GM19468 (cell line): ENCODE data around the gene CPVL.

Experiments
- ATAC-seq: cut with Tn5 transposase; IDR thresholded peaks from one replicate; pipeline ENCODE4 v1.9.1; 2021; ENCODE audit warnings: mild to moderate bottlenecking, moderate library complexity, moderate number of reproducible peaks; ENCODE audit not compliant: unreplicated experiment; ENCODE audit errors: extremely low read depth

The CPVL gene

DNA sequence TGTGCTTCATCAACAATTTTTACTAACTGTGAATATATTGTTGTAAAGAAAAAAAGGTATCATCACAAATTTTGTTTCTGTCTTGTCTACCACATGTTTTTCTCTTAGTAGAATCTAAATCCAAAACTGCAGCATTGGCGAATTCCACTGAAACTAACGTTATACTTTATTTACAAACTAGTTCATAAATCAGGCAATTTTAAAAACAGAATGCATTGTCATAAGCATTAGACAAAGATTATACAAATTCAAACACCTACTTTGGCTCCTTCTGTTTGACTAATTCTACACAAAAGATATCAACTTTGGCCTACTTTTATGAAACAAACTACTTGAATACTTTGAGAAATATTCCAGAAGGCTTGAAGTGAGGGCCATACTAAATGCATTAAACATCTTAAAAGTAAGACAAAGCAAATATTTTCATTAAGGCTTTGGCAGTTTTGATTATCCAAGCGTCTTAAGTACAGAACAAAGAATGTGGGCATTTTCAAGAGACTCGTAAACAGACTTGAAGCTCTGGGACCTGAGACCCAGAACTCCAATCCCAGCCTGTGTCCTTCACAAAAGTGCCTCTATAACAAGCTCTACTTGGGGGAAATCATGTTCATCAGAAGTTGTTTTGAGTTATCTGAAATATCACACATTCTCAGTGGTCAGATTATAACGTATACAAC is 81.0 kb downstream of the CPVL start:
- ATAC-seq, result no peak

DNA sequence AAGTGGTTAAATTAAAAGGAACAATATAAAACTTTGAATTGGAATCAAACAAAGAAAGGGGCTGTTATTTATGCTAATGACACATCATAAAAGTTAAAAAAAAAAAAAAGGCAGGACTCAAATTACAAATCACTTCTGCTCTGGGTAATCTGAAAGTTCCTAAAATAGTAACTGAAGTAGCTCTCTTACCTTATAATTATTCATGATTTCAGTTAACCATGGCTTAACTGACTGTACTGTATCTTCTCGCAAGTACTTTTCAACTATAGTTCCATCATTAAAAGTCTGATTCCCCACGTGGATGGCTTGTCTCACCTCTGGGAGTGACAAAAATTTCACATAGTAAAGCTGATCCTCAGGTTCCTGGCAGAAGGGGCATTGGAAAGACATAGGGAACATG is 82.5 kb downstream of the CPVL start:
- no peak for ATAC-seq

DNA sequence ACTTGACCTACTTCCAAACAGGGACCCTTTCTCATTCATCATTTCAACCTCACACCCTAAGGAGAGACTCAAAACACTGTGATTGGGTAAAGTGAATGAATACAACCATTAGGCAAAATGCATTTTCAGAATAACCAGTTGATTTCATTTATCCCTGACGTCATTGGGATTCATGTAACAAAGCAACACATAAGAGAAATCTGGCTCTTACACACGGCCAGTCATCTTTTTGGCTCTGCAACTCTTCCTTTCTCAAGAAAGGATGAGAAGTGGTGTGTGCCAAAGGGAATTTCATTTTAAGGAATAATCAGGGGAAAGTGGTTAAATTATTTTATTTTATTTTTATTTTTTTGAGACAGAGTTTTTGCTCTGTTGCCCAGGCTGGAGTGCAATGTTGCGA is 83.1 kb downstream of the CPVL start:
- ATAC-seq, result no peak

DNA sequence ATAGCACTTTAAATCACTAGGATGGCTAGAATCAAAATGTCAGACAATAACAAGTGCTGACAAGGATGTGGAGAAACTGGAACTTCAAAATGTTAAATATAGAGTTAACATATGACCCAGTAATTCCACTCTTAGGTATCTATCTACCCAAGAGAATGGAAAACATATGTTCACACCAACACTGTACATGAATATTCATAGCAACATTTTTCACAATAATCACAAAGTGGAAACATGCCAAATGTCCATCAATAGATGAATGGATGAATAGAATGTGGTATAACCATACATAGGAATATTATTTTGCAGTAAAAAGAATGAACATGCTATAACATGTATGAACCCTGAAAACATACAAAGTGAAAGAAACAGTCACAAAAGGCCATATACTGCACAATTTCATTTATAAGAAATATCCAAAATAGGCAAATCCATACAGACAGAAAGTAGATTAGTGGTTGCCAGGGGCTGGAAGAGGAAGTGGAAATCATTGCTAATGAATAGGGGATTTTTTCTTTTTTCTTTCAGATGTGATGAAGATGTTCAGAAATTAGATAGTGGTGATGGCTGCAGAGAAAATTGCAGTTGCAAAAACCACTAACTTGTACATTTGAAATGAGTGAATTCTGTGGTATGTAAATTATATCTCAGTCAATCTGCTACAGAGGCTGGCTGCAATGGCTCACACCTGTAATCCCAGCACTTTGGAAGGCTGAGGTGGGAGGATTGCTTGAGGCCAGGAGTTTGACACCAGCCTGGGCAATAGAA is 93.0 kb downstream of the CPVL start:
- no peak for ATAC-seq

DNA sequence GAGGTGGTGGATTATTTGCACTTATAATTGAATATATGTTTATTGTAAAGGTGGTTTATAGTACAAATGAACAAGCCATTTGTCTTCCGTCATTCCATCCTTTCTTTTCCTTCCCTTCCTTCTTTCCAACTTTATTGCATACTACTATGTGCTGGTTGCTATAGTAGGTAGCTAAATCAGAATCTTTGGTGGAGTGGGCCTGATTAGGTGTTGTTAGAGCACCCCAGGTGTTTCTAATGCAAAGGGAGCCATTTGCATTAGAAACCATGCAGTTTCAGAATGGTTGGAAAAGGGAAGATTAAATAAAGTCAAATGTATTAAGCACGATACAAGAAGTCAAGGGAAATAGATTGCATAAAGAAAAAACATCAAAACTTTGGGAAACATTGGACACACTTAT is 99.4 kb downstream of the CPVL start:
- ATAC-seq, result no peak

DNA sequence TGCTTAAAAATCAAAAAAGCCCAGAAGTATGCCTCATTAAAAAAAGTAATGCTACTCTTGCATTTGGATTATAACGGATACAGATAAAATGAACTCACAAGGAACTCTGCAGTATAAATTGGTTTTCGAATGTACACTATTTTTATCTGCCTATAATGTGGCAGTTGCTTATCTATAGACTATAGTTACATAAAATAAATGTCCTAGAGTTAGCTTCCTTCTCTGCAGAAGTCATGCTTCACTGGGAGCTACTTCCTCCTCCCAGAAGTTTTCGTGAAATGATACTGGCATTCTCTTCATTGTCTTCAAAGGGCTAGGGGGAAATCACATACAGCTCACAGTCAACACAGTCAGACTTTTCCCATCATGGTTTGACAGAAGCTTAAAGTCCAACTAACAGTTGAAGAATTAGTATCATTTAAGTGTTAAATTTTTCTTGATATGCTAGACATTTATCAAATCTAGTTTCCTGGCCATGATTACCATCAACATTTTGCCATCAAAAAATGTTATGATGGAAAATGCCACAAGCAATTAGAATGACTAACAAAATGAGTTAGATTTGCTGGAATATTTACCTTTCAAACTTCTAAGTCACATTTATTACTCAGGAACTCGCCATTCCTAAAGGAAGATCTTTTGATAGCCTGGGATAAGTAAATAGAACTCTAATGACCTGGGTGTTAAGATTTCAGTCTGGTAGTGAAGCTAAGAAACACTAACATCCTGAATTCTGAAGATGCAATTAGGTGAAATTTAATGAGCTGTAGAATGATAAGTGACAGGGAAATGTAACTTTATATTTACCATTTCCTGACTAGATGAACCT is 100.9 kb downstream of the CPVL start:
- no peak for ATAC-seq

DNA sequence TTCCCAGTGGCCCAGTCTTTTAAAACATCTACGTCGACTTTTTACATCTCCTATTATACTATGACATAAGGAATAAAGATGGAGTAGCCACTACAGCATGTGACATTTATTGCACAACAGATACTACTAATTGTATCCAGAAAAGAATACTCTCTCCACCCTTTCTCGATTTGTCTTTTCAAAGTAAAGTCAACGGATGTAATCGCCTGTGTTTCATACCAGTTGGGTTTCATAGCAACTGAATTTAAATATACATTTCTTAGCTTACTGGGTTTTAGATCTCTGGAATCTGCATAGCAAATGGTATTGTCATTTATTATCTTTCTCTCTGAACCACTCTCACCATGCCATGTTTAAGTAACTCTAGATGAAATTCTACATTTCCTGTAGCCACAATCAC is 101.8 kb downstream of the CPVL start:
- no peak for ATAC-seq

DNA sequence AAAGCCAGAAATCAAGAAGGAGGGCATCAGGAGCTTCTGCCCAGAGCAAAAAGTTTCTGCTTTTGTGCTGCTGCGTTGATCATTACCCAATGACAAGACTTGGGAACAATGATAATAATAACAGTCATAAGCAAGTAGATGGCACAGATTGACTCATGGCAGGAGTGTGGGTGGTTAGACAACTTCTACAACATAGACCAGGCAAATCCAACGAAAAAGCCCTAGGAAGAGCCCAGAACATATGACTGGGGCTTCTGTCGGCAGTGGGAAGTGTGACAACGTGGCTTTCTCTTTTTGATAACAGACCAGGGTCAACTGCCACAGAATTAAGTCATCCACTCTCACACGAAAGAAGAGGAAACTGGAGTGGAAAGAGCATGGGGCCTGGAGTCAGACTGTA is 102.8 kb downstream of the CPVL start:
- no peak for ATAC-seq

DNA sequence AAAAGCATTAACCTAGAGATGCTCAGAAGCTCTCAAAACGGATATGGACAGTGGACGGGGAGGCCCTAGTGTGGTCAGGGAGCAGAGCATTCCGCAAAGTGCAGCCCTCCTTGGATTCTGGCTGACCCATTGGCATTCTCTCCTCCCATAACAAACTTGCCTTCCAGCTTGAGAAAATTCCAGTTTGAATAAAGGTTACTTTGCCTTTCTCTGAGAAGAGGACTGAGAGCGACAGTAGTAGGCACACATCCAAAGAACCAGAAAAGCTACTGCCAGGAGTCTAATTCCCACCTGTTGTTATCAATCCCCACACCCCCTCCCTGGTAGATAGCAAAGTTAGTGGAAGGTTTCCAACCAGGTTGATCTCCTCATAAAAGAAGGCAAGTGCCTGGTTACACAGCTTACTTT is 103.5 kb downstream of the CPVL start:
- ATAC-seq, result no peak

DNA sequence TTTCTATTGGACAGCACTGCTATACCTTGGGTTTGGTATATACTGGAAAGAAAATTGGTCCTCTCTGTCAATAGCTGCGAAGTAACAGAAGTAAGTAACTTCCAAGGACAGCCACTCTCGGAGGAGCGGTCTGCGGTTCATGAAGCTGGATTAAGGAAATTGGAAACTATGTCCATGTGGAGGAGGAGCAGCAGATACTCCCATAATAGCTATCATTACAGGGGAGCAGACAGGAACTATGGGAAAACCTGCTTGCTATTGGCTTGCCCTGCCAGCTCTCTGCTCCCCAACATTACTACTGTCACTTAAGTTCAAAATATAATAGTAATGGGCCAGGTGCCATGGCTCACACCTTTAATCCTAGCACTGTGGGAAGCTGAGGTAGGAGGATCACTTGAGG is 104.3 kb downstream of the CPVL start:
- ATAC-seq, result no peak

DNA sequence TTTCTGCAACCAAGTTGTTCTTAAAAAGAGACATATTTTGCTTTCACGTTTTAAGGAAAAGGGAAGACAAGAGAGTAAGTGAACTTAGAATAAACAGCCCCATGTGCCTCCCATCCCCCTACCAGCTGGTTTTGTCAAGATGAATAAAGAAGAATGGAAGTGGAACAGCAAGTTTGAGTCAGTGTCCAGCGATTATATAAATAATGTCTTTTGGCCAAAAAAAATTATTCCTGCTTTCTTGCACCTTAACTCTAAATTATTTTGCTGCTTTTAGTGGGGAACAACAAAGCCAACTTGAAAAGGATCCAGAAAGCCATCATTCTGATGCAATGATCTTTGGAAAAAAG is 105.8 kb downstream of the CPVL start:
- ATAC-seq, result no peak

DNA sequence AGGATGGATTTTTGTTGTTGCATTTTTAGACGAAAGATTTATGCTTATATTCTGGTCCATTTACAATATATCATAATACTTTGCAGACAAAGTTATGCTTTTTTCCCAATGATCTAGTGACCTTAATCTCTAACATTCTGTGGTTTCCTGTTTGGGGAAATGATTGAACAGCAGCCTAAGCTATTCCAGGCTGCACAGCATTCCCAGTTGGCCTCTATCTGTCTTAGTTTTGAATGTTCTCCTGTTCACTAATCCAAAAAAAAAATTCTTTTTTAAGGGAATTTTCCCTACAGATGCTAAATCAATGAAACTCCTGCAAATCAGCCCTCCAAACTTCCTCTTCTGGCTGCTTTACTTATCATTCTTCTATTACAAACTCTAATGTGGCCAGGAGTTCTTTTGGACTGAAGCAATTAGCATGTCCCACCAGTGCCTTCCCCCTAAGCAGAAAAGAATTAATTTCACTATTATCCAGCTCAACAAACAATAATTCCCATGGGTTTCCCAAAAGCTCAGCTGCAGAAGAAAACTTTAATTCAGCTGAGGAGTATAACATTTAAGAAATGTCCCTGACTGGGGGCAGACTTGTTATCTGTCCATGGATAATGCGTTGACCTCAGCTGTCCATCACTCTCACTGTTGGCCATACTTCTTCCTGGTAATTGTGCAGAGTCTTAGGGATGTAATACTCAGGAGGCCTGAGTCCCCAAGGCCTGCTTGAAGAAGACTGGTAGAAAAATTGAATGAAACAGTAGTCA is 106.3 kb downstream of the CPVL start:
- no peak for ATAC-seq

DNA sequence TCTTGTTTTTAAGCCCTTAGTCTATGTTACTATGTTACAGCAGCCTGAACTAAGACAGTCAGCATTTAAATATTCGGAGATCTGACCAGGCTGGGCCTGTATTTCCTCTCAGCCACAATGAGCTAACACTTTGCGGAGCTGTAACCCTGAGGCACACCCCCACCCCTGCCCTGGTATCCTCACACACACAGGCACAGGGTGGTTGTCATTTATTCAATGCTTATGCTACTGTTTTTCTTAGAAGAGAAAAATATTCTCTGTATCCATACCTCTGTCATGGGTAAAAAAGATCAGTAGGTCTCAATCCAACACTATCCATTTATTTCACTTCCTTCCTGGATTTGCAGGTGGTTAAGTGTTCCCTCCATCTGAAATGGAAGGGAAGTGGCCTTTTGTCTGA is 107.9 kb downstream of the CPVL start:
- no peak for ATAC-seq

DNA sequence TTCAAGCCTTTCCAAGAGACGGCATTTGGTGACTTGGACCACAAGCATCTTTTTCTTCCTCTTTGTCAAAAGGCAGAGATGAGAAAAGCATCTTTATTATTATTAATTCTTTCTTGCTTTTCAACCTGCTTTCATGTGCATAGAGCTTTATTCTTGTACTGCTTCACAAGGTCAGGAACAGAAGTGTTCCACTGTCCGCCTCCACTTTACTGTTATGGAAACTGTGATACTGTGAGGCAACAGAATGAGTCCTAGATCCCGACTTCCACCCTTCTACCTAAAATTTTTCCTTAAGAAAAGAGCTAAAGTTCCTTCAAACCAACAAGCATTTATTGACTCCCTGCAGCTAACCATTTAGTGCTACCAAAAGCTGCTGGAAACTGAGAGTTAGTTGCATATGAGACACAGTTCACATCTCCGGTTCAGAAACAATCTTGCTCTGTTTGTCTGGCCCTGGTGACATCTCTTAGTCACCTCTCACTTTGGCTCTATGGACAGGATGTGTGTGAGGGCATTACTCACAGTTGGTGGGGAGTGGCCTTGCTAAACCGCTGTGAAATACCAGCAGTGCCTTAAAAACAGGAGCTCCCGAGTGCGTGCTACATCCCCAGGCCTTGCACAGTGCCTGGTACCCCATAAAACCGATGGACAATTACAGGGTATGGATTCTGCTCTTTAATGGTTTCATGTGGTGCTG is 111.1 kb downstream of the CPVL start:
- ATAC-seq, result no peak

DNA sequence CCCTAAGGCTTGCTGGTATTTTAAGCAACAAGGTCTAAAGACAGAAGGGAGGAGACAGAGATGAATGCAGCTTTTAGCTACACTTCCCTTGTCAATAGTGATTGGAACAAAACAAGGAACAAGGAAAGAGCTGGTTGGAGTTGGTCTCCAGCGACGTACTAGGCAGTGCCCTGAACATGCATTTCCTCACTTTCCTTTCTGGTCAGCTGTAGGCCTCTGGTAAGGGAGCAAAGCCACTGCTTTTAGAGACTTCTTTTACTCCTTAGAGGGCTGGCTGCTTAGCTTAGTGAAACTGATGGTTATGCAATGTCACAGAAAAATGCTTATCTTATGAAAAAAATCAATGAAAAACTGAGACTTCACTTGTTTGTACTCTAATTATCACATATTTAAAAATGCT is 112.8 kb downstream of the CPVL start:
- no peak for ATAC-seq

DNA sequence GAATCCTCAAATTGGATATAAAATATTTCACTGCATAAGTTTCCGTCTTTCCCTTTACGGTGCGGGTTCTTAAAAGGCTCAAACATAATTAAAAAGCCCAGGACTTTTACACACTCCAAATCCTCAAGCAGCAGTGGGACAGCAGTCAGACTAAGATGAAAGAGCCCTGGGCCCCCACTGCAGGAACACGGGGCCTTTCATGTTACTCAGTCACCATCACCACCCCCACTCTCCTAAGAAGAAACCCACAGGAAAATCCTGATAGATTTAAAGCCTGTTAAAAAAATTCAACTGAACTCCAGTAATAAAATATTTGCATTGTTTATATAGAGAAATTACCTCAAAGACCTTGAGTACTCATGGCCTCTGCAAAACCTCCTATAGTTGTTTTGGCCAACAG is 114.2 kb downstream of the CPVL start:
- no peak for ATAC-seq

DNA sequence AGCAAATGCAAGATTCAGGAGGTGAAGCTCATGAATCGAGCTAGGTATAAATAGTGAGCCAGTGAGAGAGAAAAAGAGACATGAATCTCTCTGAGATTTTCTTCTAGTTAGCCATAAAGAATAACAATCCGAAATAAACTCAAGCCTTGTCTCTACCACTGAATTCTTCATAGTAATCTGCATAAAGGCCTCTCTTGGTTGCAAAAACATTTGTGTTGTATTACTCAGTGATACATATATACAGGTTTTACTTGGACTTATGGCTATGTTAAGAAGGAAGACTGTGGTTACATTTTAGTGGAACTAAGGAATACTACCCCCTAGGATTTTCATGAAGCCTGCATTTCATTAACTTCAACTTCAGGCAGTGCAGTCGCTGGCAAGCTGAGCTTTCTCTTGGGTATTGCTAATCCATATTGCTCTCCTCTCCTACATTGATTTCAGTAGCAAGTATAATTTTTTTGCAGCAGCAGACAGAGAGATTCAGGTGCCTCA is 115.5 kb downstream of the CPVL start:
- no peak for ATAC-seq

DNA sequence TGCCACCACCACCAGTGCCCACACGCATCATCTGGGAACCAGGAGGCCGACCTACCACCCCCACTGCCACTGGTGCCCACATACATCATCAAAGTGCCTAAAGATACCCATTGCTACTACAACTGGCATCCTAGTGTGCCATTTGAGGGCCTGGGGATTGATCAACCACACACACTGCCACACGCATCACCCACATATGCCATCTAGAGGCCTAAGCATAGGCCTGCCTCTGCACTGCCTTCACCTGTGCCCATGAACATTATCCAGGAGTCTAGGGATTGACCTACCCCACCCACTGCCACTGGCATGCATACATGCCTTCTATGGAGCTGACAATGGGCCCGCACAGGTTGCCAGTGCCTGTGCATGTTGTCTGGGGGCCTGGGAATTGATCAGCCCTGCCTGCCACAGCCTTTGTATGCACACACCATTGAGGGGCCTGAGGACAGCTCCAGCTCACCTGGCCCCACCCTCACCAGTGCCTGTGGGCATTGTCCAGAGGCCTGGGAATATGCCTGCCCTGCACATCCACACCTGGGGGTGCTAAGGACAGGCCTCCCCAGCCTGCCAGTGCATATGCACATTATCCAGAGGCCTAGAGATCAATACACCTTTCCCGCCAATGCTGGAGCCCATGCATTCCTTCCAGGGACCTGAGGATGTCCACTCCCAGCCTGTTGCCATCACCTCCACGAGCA is 123.9 kb downstream of the CPVL start:
- no peak for ATAC-seq

DNA sequence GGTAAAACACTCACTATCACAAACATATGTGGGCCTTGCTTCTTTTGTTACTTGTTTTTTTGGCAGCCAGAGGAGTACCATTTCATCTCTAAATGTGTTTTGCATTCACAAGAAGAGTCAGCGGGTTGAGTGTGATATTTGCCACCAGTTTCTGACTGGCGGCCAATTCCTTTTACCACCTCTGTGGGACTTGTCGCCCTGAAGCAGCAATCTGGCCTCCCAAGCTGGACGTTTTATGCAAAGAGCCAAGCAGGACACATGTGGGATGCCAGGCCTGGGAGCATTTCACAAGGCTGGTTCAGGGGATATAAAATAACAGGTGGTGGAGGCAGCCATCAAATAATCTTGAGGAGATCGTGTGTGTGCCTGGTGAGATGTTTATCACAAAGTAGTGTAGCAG is 126.4 kb downstream of the CPVL start:
- no peak for ATAC-seq
